H1 (cell line): ENCODE results near the gene CUX1. TPM values are rescaled to one million over a fixed set of nuclear protein-coding genes. Genes with fewer than 3 reads are reported as not detected.

Source experiments
- CTCF ChIA-PET: fragments of 300-600 bp; sonication (Branson Sonifier 250); formaldehyde crosslinking; loops from one replicate; lab custom pipeline; 2021; ENCODE audit not compliant: partially characterized antibody; lab: Charles Lee
- POLR2A ChIA-PET: fragments of 300-600 bp; sonication (Branson Sonifier 250); formaldehyde crosslinking; loops from one replicate; lab custom pipeline; 2021; ENCODE audit warnings: inconsistent platforms; ENCODE audit not compliant: partially characterized antibody; lab: Charles Lee
- DNase-seq, 2 experiments: peaks; one replicate each; pipeline versions ENCODE4 v3.0.0 to v3.0.0-alpha.2; 2010 to 2022; ENCODE audit warnings: low spot score in 2 of 2, low read depth in 1 of 2, mixed read lengths in 1 of 2
- FAIRE-seq: peaks from 2 replicates; lab custom pipeline; 2011; peaks lifted over from hg19 to GRCh38; lab: Jason Lieb, UNC
- H2AFZ ChIP-seq: 2 replicates; pipeline ENCODE4 v1.8.1; 2012; ENCODE audit warnings: low read length, inconsistent platforms
- H2AK5ac ChIP-seq: 2 replicates; pipeline ENCODE4 v1.6.1; 2013; ENCODE audit warnings: low read depth, low read length
- H2BK120ac ChIP-seq: replicated peaks from 2 replicates; pipeline ENCODE3; 2013; ENCODE audit warnings: low read depth, low read length, inconsistent platforms
- H2BK12ac ChIP-seq: 2 replicates; pipeline ENCODE4 v1.6.1; 2013; ENCODE audit warnings: low read depth, low read length
- H2BK15ac ChIP-seq: 2 replicates; pipeline ENCODE4 v1.6.1; 2013; ENCODE audit warnings: low read length
- H2BK20ac ChIP-seq: 2 replicates; pipeline ENCODE4 v1.6.1; 2013; ENCODE audit warnings: low read length
- H2BK5ac ChIP-seq: 2 replicates; pipeline ENCODE4 v1.6.1; 2013; ENCODE audit warnings: low read depth, low read length
- H3K14ac ChIP-seq: 2 replicates; pipeline ENCODE4 v1.6.1; 2013; ENCODE audit warnings: inconsistent platforms; ENCODE audit not compliant: insufficient read length
- H3K18ac ChIP-seq: 2 replicates; pipeline ENCODE4 v1.6.1; 2013; ENCODE audit warnings: low read length; ENCODE audit errors: extremely low read depth
- H3K23ac ChIP-seq: 2 replicates; pipeline ENCODE4 v1.6.1; 2013; ENCODE audit warnings: inconsistent platforms; ENCODE audit not compliant: insufficient read length
- H3K23me2 ChIP-seq: 2 replicates; pipeline ENCODE4 v1.6.1; 2013; ENCODE audit warnings: low read depth, low read length
- H3K27ac ChIP-seq: 2 replicates; pipeline ENCODE4 v1.6.1; 2011; ENCODE audit warnings: low read depth, low read length, inconsistent platforms
- H3K27me3 ChIP-seq, 4 experiments: replicated peaks in 1 of 4; 1 replicate in 1 of 4; 2 replicates in 3 of 4; pipeline versions ENCODE4 v1.6.1 to v1.8.1; 2011 to 2013; ENCODE audit warnings: low read length in 3 of 4, mild to moderate bottlenecking in 3 of 4, inconsistent platforms in 2 of 4, mixed read lengths in 2 of 4, moderate library complexity in 1 of 4; ENCODE audit not compliant: control insufficient read depth in 3 of 4, insufficient read depth in 3 of 4; ENCODE audit errors: extremely low read depth in 1 of 4
- H3K36me3 ChIP-seq, 4 experiments: 2 replicates each; pipeline versions ENCODE4 v1.6.1 to v1.8.1; 2011 to 2013; ENCODE audit warnings: mild to moderate bottlenecking in 4 of 4, low read length in 3 of 4, moderate library complexity in 2 of 4, control low read depth in 1 of 4, inconsistent platforms in 1 of 4; ENCODE audit not compliant: insufficient read depth in 4 of 4, control insufficient read depth in 2 of 4
- H3K4ac ChIP-seq: replicated peaks from 2 replicates; pipeline ENCODE3; 2013; ENCODE audit warnings: low read length, low read depth, mixed read lengths, inconsistent platforms; ENCODE audit not compliant: insufficient read length
- H3K4me1 ChIP-seq, 4 experiments: replicated peaks in 1 of 4; 1 replicate in 1 of 4; 2 replicates in 3 of 4; pipeline versions ENCODE4 v1.6.1 to v1.8.1; 2011 to 2013; ENCODE audit warnings: low read length in 3 of 4, inconsistent platforms in 2 of 4, mixed read lengths in 1 of 4; ENCODE audit not compliant: insufficient read depth in 4 of 4, control insufficient read depth in 3 of 4
- H3K4me2 ChIP-seq, 2 experiments: 2 replicates each; pipeline versions ENCODE4 v1.6.1 to v1.8.1; 2011 to 2013; ENCODE audit warnings: low read depth in 2 of 2, low read length in 2 of 2, control low read depth in 1 of 2, inconsistent platforms in 1 of 2, mild to moderate bottlenecking in 1 of 2; ENCODE audit not compliant: insufficient read depth in 1 of 2
- H3K4me3 ChIP-seq, 4 experiments: fragments of 200-600, 300-600 bp in 1 of 4; sonication (generic), shearing (Covaris generic), sonication (Bioruptor Twin) in 1 of 4; 2 replicates each; pipeline versions ENCODE4 v1.5.1 to v1.8.1; 2011 to 2016; ENCODE audit warnings: low read length in 4 of 4, low read depth in 3 of 4, control low read depth in 2 of 4, inconsistent platforms in 2 of 4, mild to moderate bottlenecking in 2 of 4, mixed read lengths in 1 of 4, moderate library complexity in 1 of 4; ENCODE audit not compliant: insufficient read depth in 2 of 4; ENCODE audit errors: extremely low read depth in 1 of 4
- H3K56ac ChIP-seq: replicated peaks from 2 replicates; pipeline ENCODE3; 2013; ENCODE audit warnings: low read depth, mild to moderate bottlenecking, mixed read lengths, low read length, inconsistent platforms; ENCODE audit not compliant: insufficient read length
- H3K79me1 ChIP-seq: 2 replicates; pipeline ENCODE4 v1.6.1; 2013; ENCODE audit warnings: low read depth, low read length, control low read depth
- H3K79me2 ChIP-seq, 2 experiments: 2 replicates each; pipeline versions ENCODE4 v1.6.1 to v1.8.1; 2012 to 2013; ENCODE audit warnings: low read length in 2 of 2, mild to moderate bottlenecking in 2 of 2, inconsistent platforms in 1 of 2; ENCODE audit not compliant: insufficient read depth in 2 of 2, control insufficient read depth in 1 of 2
- H3K9ac ChIP-seq, 4 experiments: replicated peaks in 1 of 4; 1 replicate in 1 of 4; 2 replicates in 3 of 4; pipeline versions ENCODE4 v1.6.1 to v1.8.1; 2011 to 2013; ENCODE audit warnings: low read depth in 3 of 4, low read length in 3 of 4, control low read depth in 2 of 4, mild to moderate bottlenecking in 2 of 4, moderate library complexity in 2 of 4, inconsistent platforms in 1 of 4; ENCODE audit errors: extremely low read depth in 1 of 4
- H3K9me3 ChIP-seq, 2 experiments: 2 replicates each; pipeline versions ENCODE4 v1.6.1 to v1.8.1; 2012 to 2013; ENCODE audit warnings: mild to moderate bottlenecking in 2 of 2, moderate library complexity in 2 of 2, control low read depth in 1 of 2, inconsistent platforms in 1 of 2, low read depth in 1 of 2, low read length in 1 of 2, mixed read lengths in 1 of 2; ENCODE audit not compliant: insufficient read depth in 2 of 2
- H4K20me1 ChIP-seq, 2 experiments: replicated peaks in 1 of 2; 2 replicates each; pipeline versions ENCODE3 to v1.8.1; 2011 to 2013; ENCODE audit warnings: inconsistent platforms in 2 of 2, low read length in 2 of 2, mild to moderate bottlenecking in 1 of 2; ENCODE audit not compliant: insufficient read depth in 2 of 2, control insufficient read depth in 1 of 2
- H4K5ac ChIP-seq: 2 replicates; pipeline ENCODE4 v1.6.1; 2013; ENCODE audit warnings: low read length, low read depth, mixed read lengths, inconsistent platforms; ENCODE audit not compliant: insufficient read length
- H4K8ac ChIP-seq: 2 replicates; pipeline ENCODE4 v1.8.0; 2013; ENCODE audit warnings: mild to moderate bottlenecking, moderate library complexity, low read length, inconsistent platforms; ENCODE audit not compliant: insufficient read depth; ENCODE audit errors: extremely low read depth
- H4K91ac ChIP-seq: replicated peaks from 2 replicates; pipeline ENCODE3; 2013; ENCODE audit warnings: low read length, mixed read lengths, inconsistent platforms; ENCODE audit not compliant: insufficient read length
- ASH2L ChIP-seq: fragments of 200-600, 300-600 bp; sonication (generic); IDR thresholded peaks from one replicate; pipeline ENCODE4 v1.7.1; 2017; ENCODE audit warnings: low read length
- CBX5 ChIP-seq: fragments of 300-800, 300-1000 bp; sonication (generic); IDR thresholded peaks from 2 replicates; pipeline ENCODE4 v1.7.1; 2016; ENCODE audit warnings: antibody characterized with exemption, low read length, low read depth
- CHD2 ChIP-seq: IDR thresholded peaks from 2 replicates; pipeline ENCODE4 v1.6.1; 2012; ENCODE audit warnings: low read length, improper control_type of control experiment
- CREB1 ChIP-seq: IDR thresholded peaks from 2 replicates; pipeline ENCODE4 v1.6.1; 2012; ENCODE audit warnings: inconsistent platforms
- FOSL1 ChIP-seq: IDR thresholded peaks from 2 replicates; pipeline ENCODE4 v1.6.1; 2011; ENCODE audit warnings: mild to moderate bottlenecking, low read depth, low read length, moderate library complexity; ENCODE audit not compliant: insufficient read depth
- JUN ChIP-seq: IDR thresholded peaks from 2 replicates; pipeline ENCODE4 v1.6.1; 2011; ENCODE audit warnings: low read depth, mild to moderate bottlenecking, improper control_type of control experiment, low read length
- KDM5A ChIP-seq: fragments of 200-600 bp; IDR thresholded peaks from 2 replicates; pipeline ENCODE4 v1.7.1; 2012; ENCODE audit warnings: mild to moderate bottlenecking, low read length, inconsistent platforms, mixed read lengths
- SAP30 ChIP-seq: fragments of 300-600 bp; sonication (generic); IDR thresholded peaks from 2 replicates; pipeline ENCODE4 v1.7.1; 2012; ENCODE audit warnings: low read length, moderate library complexity, mild to moderate bottlenecking, inconsistent platforms; ENCODE audit not compliant: insufficient read depth, insufficient replicate concordance
- TCF12 ChIP-seq: IDR thresholded peaks from 2 replicates; pipeline ENCODE4 v1.6.1; 2011; ENCODE audit warnings: low read depth, mild to moderate bottlenecking, low read length
- TEAD4 ChIP-seq: IDR thresholded peaks from 2 replicates; pipeline ENCODE4 v1.6.1; 2012; ENCODE audit warnings: low read depth, low read length, inconsistent platforms, mixed read lengths
- YY1 ChIP-seq: IDR thresholded peaks from 2 replicates; pipeline ENCODE4 v1.6.1; 2011; ENCODE audit warnings: low read depth, mild to moderate bottlenecking, low read length
- WGBS, 2 experiments: shearing (Covaris generic) in 1 of 2; methylation state at CpG; one replicate each; pipeline versions ENCODE4 v1.1.6 to v1.1.7; 2013 to 2015; ENCODE audit warnings: low lambda C conversion rate in 2 of 2, mixed read lengths in 2 of 2, inconsistent platforms in 1 of 2, low coverage in 1 of 2, missing lambda C conversion rate in 1 of 2; ENCODE audit not compliant: insufficient replicate concordance in 2 of 2, insufficient coverage in 1 of 2, insufficient read length in 1 of 2; ENCODE audit errors: extremely low coverage in 1 of 2, missing lambda C conversion rate in 1 of 2; 5-methylcytosine and 5-hydroxymethylcytosine counted together
- polyA plus RNA-seq, 7 experiments: library from polyadenylated mRNA; depleted of rRNA in 3 of 7; stranded (reverse) in 5 of 7; unstranded in 2 of 7; fragments of >200 nt in 5 of 7; fragments of 200-250 nt in 2 of 7; gene quantifications; 1 replicate in 5 of 7; 2 replicates in 1 of 7; 4 replicates in 1 of 7; pipeline versions ENCODE4 v1.2.1 to v1.2.3, GENCODE V29; 2011 to 2013; ENCODE audit warnings: missing spikeins in 2 of 7, mixed read lengths in 2 of 7
- total RNA-seq: library from RNA; stranded (reverse); fragmentation: NEBNext Ultra II Directional; extraction: Animal tissue kit (Norgen Biotek cat#: 25700); gene quantifications from 2 replicates; pipeline ENCODE4 v1.2.1, GENCODE V29; 2021
- TF ChIP-seq, protein P1 (sequence below), 3 experiments: IDR thresholded peaks; 1 replicate in 2 of 3; 2 replicates in 1 of 3; pipeline versions ENCODE4 v1.5.1 to v1.6.1; 2011; ENCODE audit warnings: low read length in 3 of 3, mild to moderate bottlenecking in 3 of 3, inconsistent platforms in 2 of 3, low read depth in 1 of 3, moderate library complexity in 1 of 3; ENCODE audit not compliant: insufficient read depth in 1 of 3; ENCODE audit errors: control extremely low read depth in 1 of 3

Gene CUX1
- total and polyA plus RNA-seq, 2 of the 8 experiments (the other 6 are each of a cell fraction or from before 2014, with no cell fraction given), result 21.6 to 65.9 TPM

DNA sequence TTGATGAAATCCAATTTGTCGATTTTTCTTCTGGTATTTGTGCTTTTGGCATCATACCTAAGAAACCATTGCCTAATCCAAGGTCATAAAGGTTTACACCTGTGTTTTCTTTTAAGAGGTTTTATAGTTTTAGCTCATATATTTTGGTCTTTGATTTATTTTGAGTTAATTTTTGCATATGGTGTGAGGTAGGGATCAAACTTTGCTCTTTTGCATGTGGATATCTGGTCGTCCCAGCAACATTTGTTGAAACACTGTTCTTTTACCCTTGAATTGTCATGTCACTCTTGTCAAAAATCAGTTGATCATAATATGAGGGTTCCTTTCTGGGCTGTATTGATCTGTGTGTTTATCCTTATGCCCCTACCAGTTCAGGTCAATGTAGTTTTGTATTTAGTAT is 236.7 kb downstream of the CUX1 start:
- H3K27ac ChIP-seq, result no peak overlapping the region
- H3K18ac ChIP-seq, result no peak overlapping the region
- H3K27me3 ChIP-seq, result no peaks in the 10 kb centered on the region
- H3K4me2 ChIP-seq, result no peak overlapping the region
- no peak overlapping the region for H2BK20ac ChIP-seq
- FAIRE-seq, result no peak
- no peak overlapping the region for H3K9ac ChIP-seq
- no peak overlapping the region for H2BK5ac ChIP-seq
- whole genome bisulfite sequencing, 2 experiments, result 85% methylated on average over 2 of the region's 2 CpGs; no CpG with 5 or more reads in 1 of the 2 experiments
- CTCF ChIA-PET, result no interaction called here
- TF ChIP-seq CHD2 (no peak), CREB1 (no peak), TCF12 (no peak), FOSL1 (no peak), ASH2L (no peak), YY1 (no peak), CBX5 (no peak), SAP30 (no peak), TEAD4 (no peak), KDM5A (no peak), JUN (no peak)
- TF ChIP-seq, protein P1, sequence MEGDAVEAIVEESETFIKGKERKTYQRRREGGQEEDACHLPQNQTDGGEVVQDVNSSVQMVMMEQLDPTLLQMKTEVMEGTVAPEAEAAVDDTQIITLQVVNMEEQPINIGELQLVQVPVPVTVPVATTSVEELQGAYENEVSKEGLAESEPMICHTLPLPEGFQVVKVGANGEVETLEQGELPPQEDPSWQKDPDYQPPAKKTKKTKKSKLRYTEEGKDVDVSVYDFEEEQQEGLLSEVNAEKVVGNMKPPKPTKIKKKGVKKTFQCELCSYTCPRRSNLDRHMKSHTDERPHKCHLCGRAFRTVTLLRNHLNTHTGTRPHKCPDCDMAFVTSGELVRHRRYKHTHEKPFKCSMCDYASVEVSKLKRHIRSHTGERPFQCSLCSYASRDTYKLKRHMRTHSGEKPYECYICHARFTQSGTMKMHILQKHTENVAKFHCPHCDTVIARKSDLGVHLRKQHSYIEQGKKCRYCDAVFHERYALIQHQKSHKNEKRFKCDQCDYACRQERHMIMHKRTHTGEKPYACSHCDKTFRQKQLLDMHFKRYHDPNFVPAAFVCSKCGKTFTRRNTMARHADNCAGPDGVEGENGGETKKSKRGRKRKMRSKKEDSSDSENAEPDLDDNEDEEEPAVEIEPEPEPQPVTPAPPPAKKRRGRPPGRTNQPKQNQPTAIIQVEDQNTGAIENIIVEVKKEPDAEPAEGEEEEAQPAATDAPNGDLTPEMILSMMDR (IDR thresholded peaks at IDR 0.05; ENCODE audit: control extremely low read depth in 1 of 3, insufficient read depth in 1 of 3, low read depth in 1 of 3, low read length in 3 of 3), result no peak
- TF ChIP-seq, all 59 proteins: peak for 0
- no peak overlapping the region for H2BK15ac ChIP-seq
- H4K20me1 ChIP-seq, result peaks cover 0 to 7% of the 10 kb centered on the region in 2 experiments
- no peak overlapping the region for H3K4me3 ChIP-seq
- H4K8ac ChIP-seq, result no peak overlapping the region
- no peak for DNase-seq
- H3K4ac ChIP-seq, result no peak overlapping the region
- H3K9me3 ChIP-seq, result peaks cover 4 to 8% of the 10 kb centered on the region in 2 experiments; a peak in 2 of 4 replicates
- H3K14ac ChIP-seq, result no peak overlapping the region
- no peak overlapping the region for H2BK12ac ChIP-seq
- H2BK120ac ChIP-seq, result no peak overlapping the region
- POLR2A ChIA-PET, result interaction anchor here (0.6 kb wide), 1 partner anchor 140 kb away, joined by 3 read pairs; no protein-coding TSS in a partner anchor
- no peak overlapping the region for H4K91ac ChIP-seq
- no peak overlapping the region for H4K5ac ChIP-seq
- H2AK5ac ChIP-seq, result no peak overlapping the region
- H3K4me1 ChIP-seq, result no peaks in the 10 kb centered on the region; a peak in 1 of 7 replicates
- H2AFZ ChIP-seq, result no peak overlapping the region
- H3K23me2 ChIP-seq, result no peaks in the 10 kb centered on the region
- H3K56ac ChIP-seq, result no peak overlapping the region
- H3K79me2 ChIP-seq, result peaks cover 0 to 4% of the 10 kb centered on the region in 2 experiments; a peak in 2 of 4 replicates
- H3K23ac ChIP-seq, result no peak overlapping the region
- H3K36me3 ChIP-seq, result no peaks in the 10 kb centered on the region
- peaks cover 2% of the 10 kb centered on the region; the same call in 1 of the 2 replicates for H3K79me1 ChIP-seq
